MM.1S (cell line): Measurements from ENCODE around the gene ZBTB46.

Experiments used
- DNase-seq: peaks from one replicate; pipeline ENCODE4 v3.0.0-alpha.2; 2015
- H2AFZ ChIP-seq: fragments of 300-600 bp; sonication (generic); 2 replicates; pipeline ENCODE4 v1.6.0; 2016; ENCODE audit warnings: antibody characterized with exemption, low read length
- H3F3A ChIP-seq: fragments of 300-600 bp; sonication (generic); 2 replicates; pipeline ENCODE4 v1.6.1; 2016; ENCODE audit warnings: mild to moderate bottlenecking, antibody characterized with exemption, low read length, moderate library complexity, mixed read lengths; ENCODE audit not compliant: insufficient read depth
- H3K27ac ChIP-seq: fragments of 300-600 bp; sonication (generic); 2 replicates; pipeline ENCODE4 v1.5.1; 2016; ENCODE audit warnings: mild to moderate bottlenecking, low read length
- H3K27me3 ChIP-seq: fragments of 300-600 bp; sonication (generic); replicated peaks from 2 replicates; pipeline ENCODE4 v1.6.0; 2016; ENCODE audit warnings: low read length; ENCODE audit not compliant: insufficient read depth
- H3K36me3 ChIP-seq: fragments of 300-600 bp; sonication (generic); replicated peaks from 2 replicates; pipeline ENCODE4 v1.6.1; 2016; ENCODE audit warnings: mild to moderate bottlenecking, low read length, mixed read lengths; ENCODE audit not compliant: insufficient read depth
- H3K4me1 ChIP-seq: fragments of 300-600 bp; sonication (generic); 2 replicates; pipeline ENCODE4 v1.6.1; 2016; ENCODE audit warnings: low read length, mixed read lengths
- H3K4me2 ChIP-seq: fragments of 300-600 bp; sonication (generic); 2 replicates; pipeline ENCODE4 v1.6.0; 2016; ENCODE audit warnings: low read depth, low read length
- H3K4me3 ChIP-seq: fragments of 300-600 bp; sonication (generic); 2 replicates; pipeline ENCODE4 v1.5.1; 2016; ENCODE audit warnings: low read length, mixed read lengths
- H3K79me2 ChIP-seq: fragments of 300-600 bp; sonication (generic); 2 replicates; pipeline ENCODE4 v1.6.1; 2016; ENCODE audit warnings: mixed run types, low read length, mixed read lengths
- H3K9ac ChIP-seq: fragments of 300-600 bp; sonication (generic); 2 replicates; pipeline ENCODE4 v1.6.1; 2016; ENCODE audit warnings: low read length, mixed read lengths
- H3K9me2 ChIP-seq: fragments of 300-600 bp; sonication (generic); replicated peaks from 2 replicates; pipeline ENCODE4 v1.6.1; 2016; ENCODE audit warnings: mild to moderate bottlenecking, low read length, mixed read lengths; ENCODE audit not compliant: insufficient read depth
- H3K9me3 ChIP-seq: fragments of 300-600 bp; sonication (generic); replicated peaks from 2 replicates; pipeline ENCODE4 v1.6.1; 2016; ENCODE audit warnings: mild to moderate bottlenecking, low read length, mixed read lengths; ENCODE audit not compliant: insufficient read depth
- H4K20me1 ChIP-seq: fragments of 300-600 bp; sonication (generic); 2 replicates; pipeline ENCODE4 v1.6.1; 2016; ENCODE audit warnings: mild to moderate bottlenecking, low read length, moderate library complexity, mixed read lengths; ENCODE audit not compliant: insufficient read depth
- EZH2 ChIP-seq: fragments of 300-600 bp; sonication (generic); optimal IDR thresholded peaks from 2 replicates; pipeline ENCODE3; 2017; ENCODE audit warnings: low read depth, mild to moderate bottlenecking, antibody characterized with exemption, low read length, mixed read lengths
- EZH2phosphoT487 ChIP-seq: fragments of 300-600 bp; sonication (generic); IDR thresholded peaks from 2 replicates; pipeline ENCODE4 v1.6.1; 2018; ENCODE audit warnings: antibody characterized with exemption, low read length
- TF ChIP-seq, protein P1 (sequence below): fragments of 300-600 bp; sonication (generic); IDR thresholded peaks from 2 replicates; pipeline ENCODE4 v1.5.1; 2016; ENCODE audit warnings: antibody characterized with exemption, low read length, mixed read lengths

Gene ZBTB46

DNA sequence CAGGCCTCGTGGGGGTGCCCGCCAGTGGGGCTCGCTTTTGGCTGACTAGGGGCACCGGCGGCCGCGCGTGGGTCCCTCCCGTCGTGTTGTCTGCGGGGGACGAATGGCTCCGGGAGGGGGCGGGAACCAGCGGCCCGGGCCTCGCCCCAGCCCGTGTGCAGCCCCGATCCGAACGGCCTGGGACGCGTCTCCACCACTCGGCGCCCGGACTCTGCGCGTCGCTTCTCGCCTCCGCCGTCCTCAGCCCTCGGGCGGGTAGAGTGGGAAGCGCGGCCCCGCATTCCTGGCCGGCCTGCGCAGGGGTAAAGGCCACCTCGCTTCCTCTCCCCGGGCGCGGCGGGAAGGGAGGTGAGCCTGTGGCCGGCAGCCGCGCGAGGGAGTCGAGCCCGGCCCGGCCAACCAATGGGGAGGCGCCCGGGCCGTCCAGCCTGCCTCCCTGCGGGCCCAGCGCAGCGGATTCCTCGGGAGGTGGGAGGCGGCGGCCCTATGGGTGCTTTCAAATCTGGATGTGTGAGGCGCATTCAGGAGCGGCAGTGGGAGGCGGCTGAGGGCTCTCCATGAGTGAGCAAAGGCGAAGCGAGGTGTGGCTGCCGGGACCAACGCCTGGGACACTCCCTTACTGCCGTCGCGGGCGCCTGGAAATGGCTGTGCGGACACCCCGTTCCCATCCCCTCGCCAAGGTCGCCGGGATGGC, 1.1 kb upstream of the ZBTB46 start:
- no peak for DNase-seq
- Histone ChIP-seq H4K20me1 (no peaks in the 10 kb centered on the region), H3K9me3 (no peaks in the 10 kb centered on the region), H3K4me2 (no peak overlapping the region), H3K4me3 (no peak overlapping the region), H3K9ac (no peak overlapping the region), H3K79me2 (no peaks in the 10 kb centered on the region), H3K9me2 (no peaks in the 10 kb centered on the region), H2AFZ (no peak overlapping the region), H3K27ac (no peak overlapping the region), H3K27me3 (peaks cover 53% of the 10 kb centered on the region), H3K4me1 (no peaks in the 10 kb centered on the region), H3F3A (no peaks in the 10 kb centered on the region), H3K36me3 (no peaks in the 10 kb centered on the region)
- TF ChIP-seq, protein P1, sequence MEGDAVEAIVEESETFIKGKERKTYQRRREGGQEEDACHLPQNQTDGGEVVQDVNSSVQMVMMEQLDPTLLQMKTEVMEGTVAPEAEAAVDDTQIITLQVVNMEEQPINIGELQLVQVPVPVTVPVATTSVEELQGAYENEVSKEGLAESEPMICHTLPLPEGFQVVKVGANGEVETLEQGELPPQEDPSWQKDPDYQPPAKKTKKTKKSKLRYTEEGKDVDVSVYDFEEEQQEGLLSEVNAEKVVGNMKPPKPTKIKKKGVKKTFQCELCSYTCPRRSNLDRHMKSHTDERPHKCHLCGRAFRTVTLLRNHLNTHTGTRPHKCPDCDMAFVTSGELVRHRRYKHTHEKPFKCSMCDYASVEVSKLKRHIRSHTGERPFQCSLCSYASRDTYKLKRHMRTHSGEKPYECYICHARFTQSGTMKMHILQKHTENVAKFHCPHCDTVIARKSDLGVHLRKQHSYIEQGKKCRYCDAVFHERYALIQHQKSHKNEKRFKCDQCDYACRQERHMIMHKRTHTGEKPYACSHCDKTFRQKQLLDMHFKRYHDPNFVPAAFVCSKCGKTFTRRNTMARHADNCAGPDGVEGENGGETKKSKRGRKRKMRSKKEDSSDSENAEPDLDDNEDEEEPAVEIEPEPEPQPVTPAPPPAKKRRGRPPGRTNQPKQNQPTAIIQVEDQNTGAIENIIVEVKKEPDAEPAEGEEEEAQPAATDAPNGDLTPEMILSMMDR: no peak
- TF ChIP-seq EZH2 (no peak), EZH2phosphoT487 (no peak)

DNA sequence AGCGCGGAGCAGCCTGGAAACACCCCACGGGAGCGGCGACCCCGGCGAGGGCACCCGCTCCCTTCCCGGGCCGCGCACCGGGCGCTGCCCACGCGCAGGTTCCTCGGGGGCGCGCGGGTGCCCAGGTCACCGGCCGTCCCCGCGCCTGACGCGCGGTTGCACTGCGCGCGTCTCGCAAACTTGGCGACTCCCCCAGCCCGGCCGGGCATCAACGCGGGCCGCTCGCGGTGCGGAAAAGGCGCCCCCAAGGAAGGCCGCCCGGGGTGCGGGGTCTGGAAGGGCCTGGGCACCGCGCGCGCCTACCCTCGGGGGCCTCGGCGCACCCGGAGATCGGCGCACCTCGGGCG, 555 bp upstream of the ZBTB46 start:
- Histone ChIP-seq H3K9ac (no peak overlapping the region), H3K4me1 (peaks cover 4% of the 10 kb centered on the region), H4K20me1 (no peaks in the 10 kb centered on the region), H3F3A (no peaks in the 10 kb centered on the region), H3K27ac (no peak overlapping the region), H3K4me3 (no peak overlapping the region), H3K36me3 (no peaks in the 10 kb centered on the region), H3K4me2 (no peak overlapping the region), H3K27me3 (peaks cover 53% of the 10 kb centered on the region), H3K9me2 (no peaks in the 10 kb centered on the region), H2AFZ (no peak overlapping the region), H3K79me2 (no peaks in the 10 kb centered on the region), H3K9me3 (no peaks in the 10 kb centered on the region)
- DNase-seq: no peak
- no peak for TF ChIP-seq EZH2
- TF ChIP-seq, protein P1: no peak
- no peak for TF ChIP-seq EZH2phosphoT487

DNA sequence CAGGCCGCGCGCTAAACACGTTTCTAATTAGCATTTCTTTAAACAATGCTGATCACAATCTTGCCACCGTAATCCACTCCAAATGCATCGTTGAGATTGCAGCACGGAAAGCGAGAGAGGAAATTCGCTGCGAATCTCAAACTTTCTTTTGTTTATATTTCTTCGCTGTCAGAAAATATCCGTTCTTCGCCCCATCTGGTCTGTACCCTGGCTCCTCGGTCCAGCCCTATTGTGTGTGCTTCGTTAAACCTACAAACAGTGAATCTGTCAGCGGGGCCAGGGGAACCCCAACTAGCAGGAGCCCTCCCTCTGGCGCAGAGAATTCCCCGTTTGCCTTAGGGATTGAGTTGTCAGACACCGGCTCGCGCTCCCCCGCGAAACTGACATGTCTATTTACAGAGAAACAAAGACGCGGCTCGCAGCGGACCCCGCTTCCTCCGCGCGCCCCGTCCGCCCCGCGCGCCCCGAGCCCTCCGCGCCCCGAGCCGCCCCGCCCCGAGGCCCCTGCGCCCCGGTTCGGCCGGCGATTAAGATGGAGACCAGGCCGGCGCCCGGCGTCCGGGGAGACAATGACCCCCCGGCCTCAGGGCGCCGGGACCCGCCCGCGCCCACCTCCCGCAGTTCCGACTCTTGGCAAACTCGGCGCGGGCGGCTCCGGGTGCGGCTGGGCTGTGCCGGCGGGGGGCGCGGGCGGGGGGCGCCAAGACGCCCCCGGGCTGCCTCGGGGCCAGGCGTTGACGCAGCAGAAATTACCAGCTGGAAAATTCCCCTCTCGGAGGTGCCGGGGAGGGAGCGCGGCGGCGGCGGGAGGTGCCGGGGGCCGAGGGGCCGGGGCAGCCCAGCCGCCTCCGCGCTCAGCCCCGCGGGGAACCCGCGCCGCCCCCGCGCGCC, 874 bp downstream of the ZBTB46 start:
- no peaks in the 10 kb centered on the region for H3K36me3 ChIP-seq
- H3K9me3 ChIP-seq: no peaks in the 10 kb centered on the region
- no peaks in the 10 kb centered on the region for H3F3A ChIP-seq
- peaks cover 5% of the 10 kb centered on the region for H3K4me1 ChIP-seq
- no peak overlapping the region for H3K4me3 ChIP-seq
- no peak overlapping the region for H3K9ac ChIP-seq
- DNase-seq: no peak
- no peaks in the 10 kb centered on the region for H3K79me2 ChIP-seq
- no peak overlapping the region for H3K4me2 ChIP-seq
- H3K27me3 ChIP-seq: peaks cover 63% of the 10 kb centered on the region
- H4K20me1 ChIP-seq: no peaks in the 10 kb centered on the region
- no peaks in the 10 kb centered on the region for H3K9me2 ChIP-seq
- no peak overlapping the region for H2AFZ ChIP-seq
- TF ChIP-seq, protein P1: no peak
- no peak for TF ChIP-seq EZH2phosphoT487
- no peak for TF ChIP-seq EZH2
- H3K27ac ChIP-seq: no peak overlapping the region
